ENCODE results near the gene OTOF. TPM values are rescaled to one million over a fixed set of nuclear protein-coding genes. Genes with fewer than 3 reads are reported as not detected.

OTOF gene
- total RNA-seq, 1 donor from 2014 or later: 0.22 TPM

DNA sequence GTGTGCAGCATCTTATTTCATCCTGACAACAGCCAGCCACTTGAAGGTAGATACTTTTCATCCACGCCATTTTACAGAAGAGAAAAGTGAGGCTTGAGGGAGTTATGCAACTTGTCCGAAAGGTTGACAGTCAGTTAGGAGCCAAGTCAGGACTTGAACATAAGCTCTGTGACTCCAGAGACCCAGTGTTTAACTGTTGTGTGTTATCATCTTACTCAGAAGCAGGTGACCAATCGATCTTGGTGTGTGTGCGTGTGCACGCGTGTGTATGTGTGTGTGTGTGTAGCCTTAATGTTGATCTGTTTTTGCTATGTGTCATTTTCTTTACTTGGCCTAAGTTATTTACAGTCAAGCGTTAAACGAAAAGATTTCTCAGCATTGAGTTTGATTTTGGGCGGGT, 54.2 kb downstream of the OTOF start:
- Mint-ChIP-seq H3K9me3 (ENCODE audit: low read depth) (no peaks in the 10 kb centered on the region), H3K36me3 (ENCODE audit: insufficient read depth) (no peaks in the 10 kb centered on the region)

GRCh38 chr2:26422947-26423629, 54.8 kb downstream of the OTOF start:
- H3K4me3 Mint-ChIP-seq (ENCODE audit: low read depth): no peak overlapping the region
- no peaks in the 10 kb centered on the region for H3K9me3 Mint-ChIP-seq (ENCODE audit: low read depth)

More for the DNA sequence above, 54.2 kb downstream of the OTOF start:
- peak overlapping the region; percentile 3 for H3K27ac Mint-ChIP-seq
- peaks cover 5% of the 10 kb centered on the region for H3K27me3 Mint-ChIP-seq
- TF ChIP-seq, protein P1, sequence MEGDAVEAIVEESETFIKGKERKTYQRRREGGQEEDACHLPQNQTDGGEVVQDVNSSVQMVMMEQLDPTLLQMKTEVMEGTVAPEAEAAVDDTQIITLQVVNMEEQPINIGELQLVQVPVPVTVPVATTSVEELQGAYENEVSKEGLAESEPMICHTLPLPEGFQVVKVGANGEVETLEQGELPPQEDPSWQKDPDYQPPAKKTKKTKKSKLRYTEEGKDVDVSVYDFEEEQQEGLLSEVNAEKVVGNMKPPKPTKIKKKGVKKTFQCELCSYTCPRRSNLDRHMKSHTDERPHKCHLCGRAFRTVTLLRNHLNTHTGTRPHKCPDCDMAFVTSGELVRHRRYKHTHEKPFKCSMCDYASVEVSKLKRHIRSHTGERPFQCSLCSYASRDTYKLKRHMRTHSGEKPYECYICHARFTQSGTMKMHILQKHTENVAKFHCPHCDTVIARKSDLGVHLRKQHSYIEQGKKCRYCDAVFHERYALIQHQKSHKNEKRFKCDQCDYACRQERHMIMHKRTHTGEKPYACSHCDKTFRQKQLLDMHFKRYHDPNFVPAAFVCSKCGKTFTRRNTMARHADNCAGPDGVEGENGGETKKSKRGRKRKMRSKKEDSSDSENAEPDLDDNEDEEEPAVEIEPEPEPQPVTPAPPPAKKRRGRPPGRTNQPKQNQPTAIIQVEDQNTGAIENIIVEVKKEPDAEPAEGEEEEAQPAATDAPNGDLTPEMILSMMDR (IDR thresholded peaks at IDR 0.05; ENCODE audit: unreplicated experiment): no peak
- H3K4me1 Mint-ChIP-seq (ENCODE audit: low read depth): peaks cover 3% of the 10 kb centered on the region
- H3K4me3 Mint-ChIP-seq (ENCODE audit: low read depth): no peak overlapping the region
- DNase-seq (ENCODE audit: low spot score, unreplicated experiment): no peak

GRCh38 chr2:26421961-26422360, 56.0 kb downstream of the OTOF start:
- Mint-ChIP-seq H3K4me1 (ENCODE audit: low read depth) (peaks cover 3% of the 10 kb centered on the region), H3K36me3 (ENCODE audit: insufficient read depth) (no peaks in the 10 kb centered on the region), H3K27ac (no peak overlapping the region), H3K9me3 (ENCODE audit: low read depth) (no peaks in the 10 kb centered on the region), H3K27me3 (peaks cover 5% of the 10 kb centered on the region), H3K4me3 (ENCODE audit: low read depth) (no peak overlapping the region)
- TF ChIP-seq, protein P1 (IDR thresholded peaks at IDR 0.05; ENCODE audit: unreplicated experiment): no peak
- DNase-seq (ENCODE audit: low spot score, unreplicated experiment): no peak

More at GRCh38 chr2:26422947-26423629, 54.8 kb downstream of the OTOF start:
- Mint-ChIP-seq H3K27me3 (peaks cover 5% of the 10 kb centered on the region), H3K4me1 (ENCODE audit: low read depth) (peaks cover 3% of the 10 kb centered on the region), H3K36me3 (ENCODE audit: insufficient read depth) (no peaks in the 10 kb centered on the region), H3K27ac (no peak overlapping the region)
- TF ChIP-seq, protein P1 (IDR thresholded peaks at IDR 0.05; ENCODE audit: unreplicated experiment): no peak
- no peak for DNase-seq (ENCODE audit: low spot score, unreplicated experiment)

- no peak overlapping the region for H3K27ac Mint-ChIP-seq
- no peaks in the 10 kb centered on the region for H3K27me3 Mint-ChIP-seq
- TF ChIP-seq, protein P1 (IDR thresholded peaks at IDR 0.05; ENCODE audit: unreplicated experiment): no peak
- no peak for DNase-seq (ENCODE audit: low spot score, unreplicated experiment)
- H3K9me3 Mint-ChIP-seq (ENCODE audit: low read depth): peaks cover 3% of the 10 kb centered on the region
- no peaks in the 10 kb centered on the region for H3K4me1 Mint-ChIP-seq (ENCODE audit: low read depth)
- H3K4me3 Mint-ChIP-seq (ENCODE audit: low read depth): no peak overlapping the region
- no peaks in the 10 kb centered on the region for H3K36me3 Mint-ChIP-seq (ENCODE audit: insufficient read depth)
Measured at GRCh38 chr2:26414311-26414710, 63.6 kb downstream of the OTOF start.

GRCh38 chr2:26412091-26412673, 65.7 kb downstream of the OTOF start:
- TF ChIP-seq, protein P1 (IDR thresholded peaks at IDR 0.05; ENCODE audit: unreplicated experiment): no peak

More at GRCh38 chr2:26412091-26412673, 65.7 kb downstream of the OTOF start:
- H3K4me1 Mint-ChIP-seq (ENCODE audit: low read depth): no peaks in the 10 kb centered on the region
- no peaks in the 10 kb centered on the region for H3K36me3 Mint-ChIP-seq (ENCODE audit: insufficient read depth)
- peaks cover 3% of the 10 kb centered on the region for H3K9me3 Mint-ChIP-seq (ENCODE audit: low read depth)
- no peak for DNase-seq (ENCODE audit: low spot score, unreplicated experiment)
- H3K27me3 Mint-ChIP-seq: peaks cover 4% of the 10 kb centered on the region
- H3K27ac Mint-ChIP-seq: no peak overlapping the region
- no peak overlapping the region for H3K4me3 Mint-ChIP-seq (ENCODE audit: low read depth)

Measured in progenitor cell of endocrine pancreas (in vitro differentiated cells).